ENCODE measurements around the gene DNAJC15.
"Not testable (repeated sequence)": the region's sequence is repeated elsewhere in the genome, so short reads cannot be mapped to it uniquely, and the experiment has no call there.

DNAJC15 gene

DNA sequence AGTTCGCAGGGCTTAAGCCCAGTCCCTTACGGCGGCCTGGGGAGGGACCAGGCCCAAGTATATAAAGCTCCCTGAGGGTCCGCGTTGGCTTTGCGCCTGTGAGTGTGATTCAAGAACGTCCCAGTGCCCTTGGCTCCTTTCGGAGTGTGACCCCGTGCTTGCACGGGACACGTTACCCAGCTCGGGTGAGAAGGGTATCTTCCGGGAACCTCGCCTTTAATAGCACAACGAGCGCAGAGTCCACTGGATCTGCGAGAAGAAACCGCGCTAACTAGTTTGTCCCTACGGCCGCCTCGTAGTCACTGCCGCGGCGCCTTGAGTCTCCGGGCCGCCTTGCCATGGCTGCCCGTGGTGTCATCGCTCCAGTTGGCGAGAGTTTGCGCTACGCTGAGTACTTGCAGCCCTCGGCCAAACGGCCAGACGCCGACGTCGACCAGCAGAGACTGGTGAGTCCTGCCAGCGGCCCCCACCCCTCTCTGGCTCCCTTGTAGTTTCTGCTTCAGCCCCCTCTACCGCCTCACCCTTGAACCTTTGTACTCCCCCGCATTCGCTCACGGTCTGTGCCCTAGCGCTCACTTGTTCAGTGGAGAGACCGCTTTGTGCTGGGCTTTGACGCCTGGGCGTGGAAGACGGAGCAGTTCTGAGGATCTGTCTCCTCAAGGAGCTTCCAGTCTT is at the start of gene DNAJC15:
DNAJC15 (plus strand) TSS at position 298 of the 675 bp plus-strand sequence; CDS start at position 339, 41 bp downstream.
- DNase-seq (ENCODE audit: low read depth in 2 of 2), result peak; percentile 9 to 56

GRCh38 chr13:42976066-42976465 is 47.3 kb upstream of the DNAJC15 start:
- DNase-seq (ENCODE audit: low read depth in 2 of 2), result no peak

- DNase-seq (ENCODE audit: low read depth in 2 of 2), result no peak
These were observed 46.1 kb upstream of the DNAJC15 start for GRCh38 chr13:42977219-42977659.

- DNase-seq (ENCODE audit: low read depth in 2 of 2), result no peak
These were observed 42.1 kb upstream of the DNAJC15 start for GRCh38 chr13:42981317-42981716.

DNA sequence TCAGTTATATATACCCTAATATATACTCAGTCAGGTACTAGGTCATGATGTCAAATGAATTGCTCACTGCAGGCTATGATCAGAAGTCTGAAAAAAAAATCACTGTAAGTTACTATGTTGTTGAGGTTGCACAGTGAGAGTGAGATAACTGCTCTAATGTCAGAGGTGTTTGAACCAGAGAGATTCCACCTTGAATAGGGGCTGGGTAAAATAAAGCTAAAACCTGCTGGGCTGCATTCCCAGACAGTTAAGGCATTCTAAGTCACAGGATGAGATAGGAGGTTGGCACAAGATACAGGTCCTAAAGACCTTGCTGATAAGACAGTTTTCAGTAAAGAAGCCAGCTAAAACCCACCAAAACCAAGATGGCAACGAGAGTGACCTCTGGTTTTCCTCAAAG is 41.5 kb upstream of the DNAJC15 start:
- no peak for DNase-seq (ENCODE audit: low read depth in 2 of 2)

DNA sequence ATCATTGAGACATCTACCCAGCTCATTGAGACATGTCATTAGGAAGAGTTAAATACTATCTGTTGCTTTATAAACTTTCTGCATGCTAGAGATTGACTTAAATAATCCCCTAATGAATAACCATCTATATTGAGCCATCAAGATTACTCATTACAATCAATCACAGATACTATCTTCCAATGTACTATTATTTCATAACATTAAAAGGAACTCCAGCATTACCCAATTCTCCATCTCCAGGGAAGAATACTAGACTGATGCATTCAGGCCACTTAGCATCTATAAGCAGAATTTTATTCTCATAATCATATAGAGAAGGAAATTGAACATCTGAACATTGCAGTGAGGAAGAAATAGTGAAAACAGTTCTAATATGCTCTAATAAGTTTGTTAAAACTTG is 39.4 kb upstream of the DNAJC15 start:
- DNase-seq (ENCODE audit: low read depth in 2 of 2), result no peak

DNA sequence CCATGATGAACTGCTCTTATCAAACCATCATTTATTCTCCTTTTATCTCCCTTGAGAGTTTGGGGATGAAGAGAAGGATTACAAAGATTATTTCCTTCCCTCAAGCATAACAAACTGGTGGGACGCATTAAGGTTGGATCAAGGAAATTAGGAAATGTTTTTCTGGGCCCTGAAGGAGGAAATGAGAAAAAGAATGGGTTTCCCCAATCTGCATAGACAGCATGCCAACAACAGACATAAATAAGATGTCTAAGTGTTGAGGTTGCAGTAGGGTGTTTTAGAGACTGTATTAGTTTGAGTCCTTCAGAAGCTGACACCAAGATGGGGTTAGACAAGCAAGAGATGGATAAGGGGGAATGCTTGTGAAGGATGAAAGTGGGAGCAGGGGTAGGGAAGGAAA is 38.7 kb upstream of the DNAJC15 start:
- no peak for DNase-seq (ENCODE audit: low read depth in 2 of 2)

DNA sequence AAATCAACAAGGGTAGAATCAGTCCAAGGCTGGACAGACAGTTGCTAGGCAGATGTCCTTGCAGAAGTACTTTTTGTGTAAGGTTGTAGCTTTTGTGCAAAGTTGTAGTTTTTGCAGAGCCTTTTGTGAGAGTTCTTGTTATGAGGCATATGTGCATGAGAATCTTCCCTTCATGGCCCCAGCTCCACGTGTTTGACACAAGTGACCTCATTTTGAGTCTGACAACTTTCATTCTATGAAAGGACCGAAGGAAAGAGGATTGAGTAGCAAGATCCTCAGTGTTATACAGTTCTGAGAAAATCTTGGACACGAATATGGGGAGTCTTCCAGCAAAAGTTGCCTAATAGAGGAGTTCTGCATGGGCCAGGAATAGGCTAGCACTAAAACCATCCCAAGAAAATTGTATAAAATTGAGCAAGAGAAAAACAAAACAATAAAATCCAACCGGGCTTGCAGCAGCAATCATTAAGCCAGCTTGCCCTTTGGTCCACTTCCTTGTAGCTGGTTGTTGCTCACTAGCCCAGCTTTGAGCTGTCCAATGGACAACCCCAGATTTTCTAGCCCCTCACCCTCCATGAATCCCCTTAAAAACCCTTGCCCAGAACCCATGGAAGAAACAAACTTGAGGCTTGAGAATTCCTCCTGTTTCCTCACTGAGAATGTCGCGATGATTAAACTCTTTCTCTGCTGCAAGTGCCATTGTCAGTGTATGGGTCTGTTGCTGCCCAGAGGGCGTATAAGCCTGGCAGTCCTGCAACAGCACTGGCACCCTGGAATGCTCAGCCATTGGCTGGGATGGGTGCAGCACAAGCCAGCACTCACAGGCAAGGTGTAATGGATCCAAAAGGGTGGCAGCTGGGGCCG is 37.8 kb upstream of the DNAJC15 start:
- no peak for DNase-seq (ENCODE audit: low read depth in 2 of 2)

GRCh38 chr13:42986176-42986574 is 37.2 kb upstream of the DNAJC15 start:
- no peak for DNase-seq (ENCODE audit: low read depth in 2 of 2)

GRCh38 chr13:42990291-42991232 is 32.8 kb upstream of the DNAJC15 start:
- no peak for DNase-seq (ENCODE audit: low read depth in 2 of 2)

DNA sequence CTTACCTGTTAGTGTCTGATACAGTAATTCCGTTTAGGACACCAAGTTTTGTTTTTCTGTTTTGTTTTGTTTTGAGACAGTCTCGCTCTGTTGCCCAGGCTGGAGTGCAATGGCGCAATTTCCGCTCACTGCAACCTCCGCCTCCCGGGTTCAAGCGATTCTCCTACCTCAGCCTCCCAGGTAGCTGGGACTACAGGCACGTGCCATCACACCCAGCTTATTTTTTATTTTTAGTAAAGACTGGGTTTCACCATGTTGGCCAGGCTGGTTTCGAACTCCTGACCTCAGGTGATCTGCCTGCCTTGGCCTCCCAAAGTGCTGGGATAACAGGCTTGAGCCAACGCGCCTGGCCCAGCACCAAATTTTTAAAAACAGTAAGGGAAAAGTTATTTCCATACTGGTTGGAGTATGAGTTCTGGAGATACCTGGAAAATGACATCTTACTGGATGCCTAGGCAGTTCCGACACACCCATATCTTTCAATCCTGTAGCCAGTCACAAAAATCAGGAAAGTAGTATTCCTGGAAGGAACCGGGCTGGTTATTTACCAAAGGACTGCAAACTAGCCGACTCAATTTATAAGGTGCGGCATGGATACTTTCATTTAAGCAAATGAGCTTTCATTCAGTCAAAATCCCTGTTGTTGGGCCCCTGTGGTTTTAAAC is 32.0 kb upstream of the DNAJC15 start:
- DNase-seq (ENCODE audit: low read depth in 2 of 2), result not testable (repeated sequence)

GRCh38 chr13:42991898-42992763 is 31.3 kb upstream of the DNAJC15 start, which contains the start of gene EPSTI1:
EPSTI1 (minus strand) TSS chr13:42992241; CDS start chr13:42992165, 76 bp downstream.
- DNase-seq (ENCODE audit: low read depth in 2 of 2), result peak; percentile 36 to 43

DNA sequence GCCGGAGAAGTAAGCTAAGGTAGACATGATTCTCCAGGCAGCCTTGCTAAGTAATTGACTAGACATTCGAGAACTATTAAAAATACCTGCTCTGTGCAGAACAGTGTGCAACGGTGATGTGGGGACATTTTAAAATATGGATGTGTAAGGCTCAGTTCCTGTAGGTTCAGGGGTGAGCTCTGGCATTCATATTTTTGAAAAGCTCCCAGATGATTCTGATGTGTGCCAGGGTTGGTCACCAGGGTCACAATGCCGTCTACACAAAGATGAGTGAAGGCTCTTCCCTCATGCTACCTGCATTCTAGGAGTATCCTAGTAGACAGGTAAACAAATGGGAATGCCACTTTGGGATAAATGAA is 30.6 kb upstream of the DNAJC15 start:
- no peak for DNase-seq (ENCODE audit: low read depth in 2 of 2)

DNA sequence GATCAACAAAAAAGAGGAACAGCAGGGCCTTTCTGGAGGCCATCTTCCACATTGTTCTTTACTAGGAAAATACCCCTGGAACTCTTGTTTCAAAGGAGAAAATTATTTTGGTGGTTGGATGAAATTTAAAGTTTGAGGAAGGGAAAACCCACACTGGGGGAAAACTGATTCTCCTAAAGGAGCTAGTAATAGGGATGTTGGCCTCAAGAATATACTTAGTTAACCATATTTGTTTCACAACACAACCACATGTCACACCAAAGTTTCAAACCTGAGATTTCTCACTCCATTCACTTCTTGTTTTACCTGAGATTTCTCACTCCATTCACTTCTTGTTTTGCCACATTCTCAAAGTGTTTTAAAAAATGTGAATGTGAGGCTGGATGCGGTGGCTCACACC is 28.5 kb upstream of the DNAJC15 start:
- no peak for DNase-seq (ENCODE audit: low read depth in 2 of 2)

- DNase-seq (ENCODE audit: low read depth in 2 of 2), result no peak
These were observed 26.8 kb upstream of the DNAJC15 start for GRCh38 chr13:42996584-42996983.

GRCh38 chr13:42997381-42997780 is 26.0 kb upstream of the DNAJC15 start:
- no peak for DNase-seq (ENCODE audit: low read depth in 2 of 2)

- DNase-seq (ENCODE audit: low read depth in 2 of 2), result no peak
These were observed 23.9 kb upstream of the DNAJC15 start for GRCh38 chr13:42999491-42999890.

DNA sequence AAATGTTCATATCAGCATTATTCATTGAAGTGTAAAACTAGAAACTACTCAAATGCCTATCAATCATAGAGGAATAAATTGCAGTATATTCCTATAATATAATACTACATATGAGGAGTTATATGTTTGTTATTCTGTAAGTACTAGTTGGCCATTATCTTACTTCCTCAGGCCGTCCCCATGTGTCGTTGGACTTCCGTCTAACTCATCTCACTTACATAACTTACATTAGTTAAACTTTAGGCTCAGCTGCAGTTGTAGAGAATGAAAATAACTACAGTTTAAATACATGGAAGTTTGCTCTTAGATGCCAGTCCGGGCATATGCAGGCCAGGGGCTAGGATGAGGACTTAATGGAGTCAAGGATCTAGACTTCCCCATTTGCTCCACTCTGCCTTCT is 22.7 kb upstream of the DNAJC15 start:
- no peak for DNase-seq (ENCODE audit: low read depth in 2 of 2)

- no peak for DNase-seq (ENCODE audit: low read depth in 2 of 2)
These were observed 21.4 kb upstream of the DNAJC15 start for GRCh38 chr13:43002021-43002420.

DNA sequence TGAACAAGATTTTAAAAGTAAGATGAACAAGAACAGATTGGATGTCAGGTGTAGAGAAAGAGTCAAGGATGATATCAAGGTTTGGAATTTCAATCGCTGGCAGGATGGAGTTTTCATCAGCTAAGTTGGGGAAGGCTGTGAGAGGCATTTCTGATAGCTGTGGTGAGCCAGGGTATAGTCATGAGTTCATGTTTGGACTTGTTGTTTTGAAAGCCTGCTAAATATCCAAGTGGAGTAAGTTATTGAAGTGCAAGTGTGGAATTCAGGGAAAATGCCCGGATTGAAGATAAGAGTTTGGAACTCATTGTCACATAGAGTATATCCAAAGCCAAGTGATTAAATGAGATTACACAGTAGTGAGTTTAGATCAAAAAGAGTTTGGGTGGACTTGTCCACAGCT is 20.4 kb upstream of the DNAJC15 start:
- no peak for DNase-seq (ENCODE audit: low read depth in 2 of 2)

Data from stimulated activated CD4-positive, alpha-beta T cell treated with anti-CD3 and anti-CD28 coated beads, Interleukin-1b, Interleukin-23, amount 100 ng/mL, for 1 hour (primary cell).